CD4-positive, alpha-beta T cell treated with Interleukin-2 at 100 ng/mL for 4 hours (primary cell): ENCODE data around the gene TP53BP1.

Experiments
- DNase-seq: peaks from one replicate; pipeline ENCODE4 v3.0.0-alpha.2; 2020; ENCODE audit warnings: low spot score

Gene TP53BP1

DNA sequence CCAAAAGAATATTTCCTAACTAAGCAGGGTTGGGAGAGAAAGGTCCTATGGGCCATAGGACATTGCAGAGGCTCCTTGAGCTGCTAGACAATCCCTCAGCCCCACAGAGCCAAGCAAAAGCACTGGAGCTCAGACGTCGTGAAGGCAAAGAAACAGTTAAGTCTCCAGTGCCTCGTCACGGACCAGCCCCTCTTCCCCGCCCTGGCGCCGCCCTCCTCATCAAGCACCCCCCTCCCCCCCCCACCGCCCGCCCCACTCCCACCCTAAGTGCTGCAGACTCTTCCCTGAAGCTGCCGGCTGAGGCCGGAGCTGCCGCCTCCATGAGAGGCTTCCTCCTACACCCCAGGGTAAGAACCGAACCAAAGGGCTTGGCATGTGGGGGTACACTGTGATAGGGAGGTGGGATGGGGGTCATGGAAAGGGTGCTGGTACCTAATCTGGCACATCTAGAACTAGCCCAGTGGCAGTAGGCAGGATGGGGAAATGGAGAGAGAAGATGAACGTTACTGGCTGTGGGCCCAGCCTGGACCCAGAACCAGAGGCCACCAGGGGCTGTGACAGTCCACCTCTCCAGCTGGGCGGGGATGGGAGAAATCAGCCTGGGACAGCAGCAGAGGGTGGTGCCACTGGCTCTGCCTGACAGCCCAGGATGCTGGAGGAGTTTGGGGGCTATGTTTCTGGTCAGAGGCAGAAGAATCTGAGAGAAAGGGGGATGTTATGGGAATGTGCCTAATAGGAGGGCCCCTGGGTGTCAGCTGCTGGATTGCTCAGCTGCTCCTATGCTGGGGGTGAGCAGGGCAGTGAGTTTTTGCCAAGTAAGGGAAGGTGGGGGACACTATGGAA is 24.6 kb upstream of the TP53BP1 start, which contains the start of gene MAP1A:
Gene MAP1A (plus strand): TSS at position 255 of the 843 bp plus-strand sequence. CDS start 3,866 bp downstream, outside the sequence.
- no peak for DNase-seq

- no peak for DNase-seq
These were observed 23.9 kb upstream of the TP53BP1 start for GRCh38 chr15:43516801-43517353.

DNA sequence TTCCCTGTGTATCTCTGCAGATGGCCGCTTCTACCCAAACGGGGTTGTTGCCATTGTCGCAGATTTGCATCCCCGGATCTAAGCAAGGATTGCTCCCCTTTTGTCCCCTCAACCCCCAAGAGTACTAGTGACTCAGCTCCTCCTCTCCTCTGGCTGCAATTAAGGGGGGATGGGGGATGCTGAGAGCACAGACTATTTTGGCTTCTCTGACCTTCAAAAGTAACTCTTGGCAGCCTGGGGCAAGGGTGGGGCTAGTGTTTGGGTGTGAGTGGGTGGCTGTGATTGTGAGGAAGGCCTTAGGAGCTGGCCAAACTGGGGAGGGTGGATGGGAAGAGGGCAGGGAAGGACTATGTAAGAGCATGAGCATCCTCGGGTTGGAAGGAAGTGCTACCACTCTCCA is 23.2 kb upstream of the TP53BP1 start:
- no peak for DNase-seq

- DNase-seq = no peak
These were observed 22.8 kb upstream of the TP53BP1 start for GRCh38 chr15:43515741-43516140.

DNA sequence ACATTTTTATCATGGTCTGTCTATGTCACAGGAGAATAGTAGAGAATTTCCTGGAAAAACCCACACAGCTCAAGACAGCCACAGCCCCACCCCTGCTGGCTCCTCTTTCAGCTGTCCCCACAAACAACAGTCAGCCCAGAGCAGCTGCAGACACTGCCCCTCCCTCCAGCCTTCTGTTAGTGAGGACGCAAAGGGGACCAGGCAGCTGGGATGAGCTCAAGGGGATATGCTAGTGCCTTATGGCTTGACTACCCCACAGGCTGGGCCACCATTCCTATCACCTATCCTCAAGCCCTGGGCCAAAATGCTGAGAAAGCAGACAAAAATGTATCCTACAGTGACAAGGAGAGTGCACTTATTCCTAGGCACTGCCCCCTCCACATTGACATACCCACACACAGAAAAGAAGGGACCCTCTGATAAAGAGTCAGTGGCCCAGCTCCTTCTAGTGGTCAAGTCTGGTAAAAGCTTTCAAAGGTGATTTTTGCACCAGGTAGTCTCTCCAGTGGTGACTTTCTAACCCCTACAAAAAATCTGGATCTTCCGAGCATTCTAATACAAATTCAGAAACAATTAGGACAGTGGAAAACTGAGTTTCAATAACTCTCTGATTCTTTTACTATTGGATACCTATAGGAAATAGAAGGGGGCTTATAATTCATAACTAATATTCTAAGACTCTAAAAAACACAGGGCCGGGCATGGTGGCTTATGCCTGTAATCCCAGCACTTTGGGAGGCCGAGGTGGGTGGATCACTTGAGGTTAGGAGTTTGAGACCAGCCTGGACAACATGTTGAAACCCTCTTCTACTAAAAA is 21.5 kb upstream of the TP53BP1 start:
- DNase-seq = peak; percentile 55

DNA sequence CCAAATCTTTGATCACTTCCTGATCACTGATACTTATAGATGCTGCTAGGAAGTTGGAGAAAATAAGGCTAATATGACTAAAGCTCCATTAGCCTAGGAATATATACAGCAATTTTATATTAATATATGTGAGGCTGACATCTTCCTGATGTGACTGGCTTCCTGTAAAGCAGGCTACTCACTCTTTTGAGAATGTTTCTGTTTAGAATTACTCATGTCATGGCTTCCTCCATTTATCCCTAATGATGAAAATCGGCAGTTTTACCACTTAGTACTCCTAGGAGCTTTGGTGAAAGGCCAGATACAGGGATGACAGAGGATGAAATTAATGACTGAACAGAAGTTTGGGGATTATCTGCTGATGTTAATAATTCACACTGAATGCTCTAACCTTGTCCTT is 20.6 kb upstream of the TP53BP1 start:
- no peak for DNase-seq

DNA sequence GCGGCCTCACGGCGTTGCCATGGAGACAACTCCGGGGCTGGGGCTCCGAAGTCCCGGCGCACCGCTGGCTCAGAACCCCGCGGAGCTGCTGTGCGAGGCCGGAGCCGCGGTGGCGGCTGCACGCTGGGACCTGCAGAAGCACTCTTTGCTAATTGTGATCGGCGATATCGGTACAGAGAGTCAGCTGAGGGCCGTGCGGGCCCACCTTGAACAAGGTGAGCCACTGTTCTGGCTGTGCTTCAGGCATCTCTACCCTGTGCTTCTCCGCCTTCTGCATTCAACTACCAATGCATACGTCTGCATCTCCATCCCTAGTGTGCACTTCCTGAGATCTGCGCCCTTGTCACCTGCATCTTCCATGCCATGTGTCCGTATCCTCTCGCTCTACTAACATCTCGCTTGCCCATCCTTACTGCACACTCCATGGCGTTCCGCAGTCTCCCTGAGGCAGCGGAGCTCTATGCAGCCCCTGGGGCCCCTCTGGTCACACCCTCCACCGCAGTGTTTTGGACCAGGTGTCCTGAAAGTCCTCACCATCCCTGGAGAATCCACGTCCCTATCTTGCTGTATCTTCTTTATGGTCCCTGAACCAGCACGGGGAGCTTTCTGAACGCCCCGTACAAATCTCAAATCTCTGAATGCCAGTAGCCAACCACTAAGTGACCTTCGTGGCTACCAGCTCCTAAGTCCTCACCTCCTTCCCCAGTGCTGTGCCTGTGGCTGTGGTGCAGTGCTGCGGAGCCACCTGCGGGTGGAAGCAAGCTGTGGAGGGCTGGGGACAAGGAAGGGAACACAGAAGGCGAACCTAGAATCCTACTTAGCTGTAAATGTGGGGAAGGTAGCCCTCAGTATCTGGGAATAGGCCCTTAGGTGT is 18.3 kb upstream of the TP53BP1 start:
- DNase-seq = no peak

GRCh38 chr15:43510200-43511011 is 17.4 kb upstream of the TP53BP1 start:
- peak; percentile 99 for DNase-seq

DNA sequence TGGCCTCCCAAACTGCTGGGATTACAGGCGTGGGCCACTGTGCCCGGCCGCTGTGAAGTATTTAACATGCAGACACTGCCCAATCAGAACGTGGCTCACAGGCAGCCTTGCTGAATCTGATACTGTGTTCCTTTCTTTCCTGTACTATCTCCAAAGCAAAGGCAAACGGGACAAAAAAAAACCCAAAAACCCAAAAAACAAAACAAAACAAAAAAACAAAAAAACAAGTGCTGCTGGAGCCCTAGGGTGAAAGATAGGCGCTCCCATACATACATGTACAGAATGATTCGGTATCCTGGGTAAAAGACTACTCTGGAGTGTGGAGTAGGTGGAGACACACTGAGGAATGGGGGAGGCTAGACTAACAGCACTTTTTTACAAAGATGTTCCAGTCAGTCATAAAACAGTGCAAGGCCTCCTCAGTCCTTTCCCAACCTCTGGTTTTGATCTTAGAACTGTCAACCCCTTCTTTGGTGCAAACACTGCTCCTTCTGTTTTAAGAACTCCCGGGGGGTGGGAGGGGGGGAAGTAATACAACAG is 16.8 kb upstream of the TP53BP1 start:
- no peak for DNase-seq

DNA sequence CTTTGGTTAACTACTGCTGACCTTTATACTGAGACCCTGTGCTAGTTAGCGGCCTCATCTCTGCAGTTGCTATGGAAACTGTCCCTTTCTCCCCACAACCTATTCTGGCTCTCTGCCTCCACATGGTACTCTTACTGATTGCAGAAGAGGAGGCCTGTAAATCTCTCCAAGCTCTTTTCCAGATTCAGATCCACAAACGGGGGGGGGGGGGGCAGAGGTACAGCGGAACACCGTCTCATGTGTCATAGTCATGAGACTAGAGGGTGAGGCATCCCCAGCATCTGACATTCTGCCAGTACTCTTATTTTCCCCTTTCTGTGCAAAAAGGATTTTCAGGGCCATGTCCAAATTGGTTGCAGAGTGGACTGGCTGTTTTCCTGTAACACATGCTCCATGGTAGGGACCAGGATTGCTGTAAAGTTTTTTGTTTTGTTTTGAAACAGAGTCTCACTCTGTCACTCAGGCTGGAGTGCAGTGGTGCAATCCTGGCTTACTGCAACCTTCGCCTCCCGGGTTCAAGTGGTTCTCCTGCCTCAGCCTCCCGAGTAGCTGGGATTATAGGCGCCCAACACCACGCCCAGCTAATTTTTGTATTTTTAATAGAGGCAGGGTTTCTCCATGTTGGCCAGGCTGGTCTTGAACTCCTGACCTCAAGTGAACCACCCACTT is 16.2 kb upstream of the TP53BP1 start:
- DNase-seq = no peak

DNA sequence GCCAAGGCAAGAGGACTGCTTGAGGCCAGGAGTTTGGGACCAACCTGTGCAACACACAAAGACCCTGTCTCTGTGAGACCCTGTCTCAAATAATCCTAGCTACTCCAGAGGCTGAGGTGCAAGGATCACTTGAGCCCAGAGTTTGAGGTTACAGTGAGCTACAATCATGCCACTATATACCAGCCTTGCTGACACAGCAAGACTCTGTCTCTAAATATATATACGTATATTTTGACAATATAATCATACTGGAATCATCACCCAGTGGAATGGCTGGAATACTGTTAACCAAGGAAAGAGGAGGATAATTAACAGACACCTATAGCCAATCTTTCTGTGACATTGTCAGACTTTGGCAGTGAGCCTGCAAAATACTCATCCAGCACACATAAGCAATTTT is 15.5 kb upstream of the TP53BP1 start:
- DNase-seq = no peak

GRCh38 chr15:43505738-43506137 is 12.8 kb upstream of the TP53BP1 start:
- no peak for DNase-seq

GRCh38 chr15:43499635-43500034 is 6.7 kb upstream of the TP53BP1 start:
- DNase-seq = no peak

DNA sequence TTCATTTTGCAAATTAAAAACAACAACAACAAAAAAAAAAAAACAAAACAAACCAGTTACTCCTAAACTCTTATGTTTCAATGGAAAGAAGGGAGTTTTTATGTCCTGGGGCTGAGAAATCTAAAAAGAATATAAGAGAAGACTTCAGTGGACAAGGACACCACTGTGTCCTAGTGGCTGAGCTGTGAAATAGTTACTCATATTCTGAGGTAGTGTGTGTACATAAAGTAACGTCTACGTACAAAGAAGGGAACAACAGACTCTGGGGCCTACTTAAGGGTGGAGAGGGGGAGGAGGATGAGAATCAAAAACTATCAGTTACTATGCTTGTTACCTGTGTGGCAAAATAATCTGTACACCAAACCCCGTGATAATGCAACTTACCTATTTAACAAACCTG is 6.0 kb upstream of the TP53BP1 start:
- no peak for DNase-seq

- DNase-seq = no peak
These were observed 932 bp upstream of the TP53BP1 start for GRCh38 chr15:43493703-43494472.

DNA sequence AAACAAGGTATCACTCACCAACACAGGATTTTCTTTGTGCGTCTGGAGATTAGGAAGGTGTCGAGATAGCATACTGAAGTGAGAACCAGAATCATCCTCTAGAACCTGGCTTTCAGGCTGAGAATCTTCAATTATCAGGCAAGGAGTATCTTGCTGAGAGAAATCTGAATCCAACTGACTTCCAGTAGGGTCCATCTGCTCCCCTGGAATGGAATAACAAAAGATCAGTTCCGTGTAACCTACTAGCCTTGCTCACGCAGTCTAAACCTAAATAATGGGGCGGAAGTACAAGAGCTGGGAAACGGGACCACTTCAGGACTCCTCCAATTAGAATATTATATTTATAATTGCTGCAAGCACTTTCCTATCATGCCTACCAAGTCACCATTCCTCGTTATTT is 690 bp downstream of the TP53BP1 start:
- no peak for DNase-seq

DNA sequence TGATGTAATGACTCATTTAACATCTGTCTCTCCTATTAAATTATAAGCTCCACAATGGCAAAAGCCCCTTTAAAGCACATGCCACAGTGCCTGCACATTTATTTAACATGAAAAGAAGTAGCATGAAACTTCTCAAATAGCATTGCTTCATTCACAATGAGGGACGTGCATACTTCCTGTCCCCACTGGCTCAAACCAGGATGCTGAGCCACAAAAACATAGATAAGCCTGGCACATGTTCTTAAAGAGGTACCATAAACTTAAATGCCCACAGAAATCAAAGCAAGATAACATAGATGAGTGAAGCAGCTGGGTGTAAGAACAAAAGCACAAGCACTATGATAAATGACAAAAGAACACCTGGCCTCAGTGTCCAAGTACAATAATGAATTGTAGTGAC is 3.8 kb downstream of the TP53BP1 start:
- DNase-seq = no peak

DNA sequence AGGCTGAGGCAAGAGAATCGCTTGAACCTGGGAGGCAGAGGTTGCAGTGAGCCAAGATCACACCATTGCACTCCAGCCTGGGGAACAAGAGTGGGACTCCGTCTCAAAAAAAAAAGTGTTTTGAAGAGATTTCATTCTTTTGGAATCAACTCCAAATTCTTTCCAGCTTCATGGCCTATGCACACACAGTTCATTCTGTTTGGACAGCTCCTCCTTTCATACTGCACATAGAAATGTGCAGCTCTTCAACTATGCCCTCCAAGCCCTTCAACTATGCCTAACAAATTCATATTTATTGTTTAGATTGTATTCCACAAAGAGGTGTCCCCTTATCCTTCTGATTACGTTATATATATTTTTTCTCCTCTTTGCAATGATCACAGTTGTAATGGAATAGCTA is 4.2 kb downstream of the TP53BP1 start:
- no peak for DNase-seq

DNA sequence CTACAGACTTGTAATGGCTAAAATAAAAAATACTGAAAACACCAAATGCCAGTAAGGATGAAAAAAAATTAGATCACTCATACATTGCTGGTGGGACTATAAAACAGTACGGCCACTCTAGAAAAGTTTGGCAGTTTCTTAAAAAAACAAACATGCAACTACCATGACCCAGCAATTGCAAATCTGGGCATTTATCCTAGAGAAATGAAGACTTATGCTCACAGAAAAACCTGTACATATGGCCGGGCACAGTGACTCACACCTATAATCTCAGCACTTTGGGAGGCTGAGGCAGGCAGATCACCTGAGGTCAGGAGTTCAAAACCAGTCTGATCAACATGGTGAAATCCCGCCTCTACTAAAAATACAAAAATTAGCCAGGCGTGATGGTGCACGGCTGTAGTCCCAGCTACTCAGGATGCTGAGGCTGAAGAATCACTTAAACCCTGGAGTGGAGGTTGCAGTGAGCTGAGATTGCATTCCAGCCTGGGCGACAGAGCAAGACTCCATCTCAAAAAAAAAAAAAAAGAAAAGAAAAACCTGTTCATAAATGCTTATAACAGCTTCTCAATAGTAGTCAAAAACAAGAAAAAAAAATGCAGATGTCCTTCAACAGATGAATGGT is 5.6 kb downstream of the TP53BP1 start:
- DNase-seq = no peak
